HG03558 (cell line): ENCODE results near the gene BARX1.

Experiments used
- ATAC-seq: cut with Tn5 transposase; IDR thresholded peaks from one replicate; pipeline ENCODE4 v1.9.1; 2021; ENCODE audit warnings: moderate number of reproducible peaks; ENCODE audit not compliant: unreplicated experiment; ENCODE audit errors: extremely low read depth

The BARX1 gene

GRCh38 chr9:93929231-93929630 lies 25.9 kb downstream of the BARX1 start:
- no peak for ATAC-seq

GRCh38 chr9:93922535-93922934 lies 32.6 kb downstream of the BARX1 start:
- no peak for ATAC-seq

- no peak for ATAC-seq
Observed at GRCh38 chr9:93920131-93920800, 34.9 kb downstream of the BARX1 start.

- ATAC-seq = no peak
Observed at GRCh38 chr9:93918061-93918460, 37.1 kb downstream of the BARX1 start.

- no peak for ATAC-seq
Observed at GRCh38 chr9:93917121-93917853, 37.9 kb downstream of the BARX1 start.

GRCh38 chr9:93916358-93916757 lies 38.8 kb downstream of the BARX1 start:
- ATAC-seq = no peak

GRCh38 chr9:93911801-93912554 lies 43.2 kb downstream of the BARX1 start:
- no peak for ATAC-seq

GRCh38 chr9:93911136-93911745 lies 43.9 kb downstream of the BARX1 start:
- no peak for ATAC-seq

GRCh38 chr9:93910598-93910997 lies 44.6 kb downstream of the BARX1 start:
- ATAC-seq = no peak

- ATAC-seq = no peak
Observed at GRCh38 chr9:93910196-93910595, 45.0 kb downstream of the BARX1 start.

GRCh38 chr9:93909242-93909616 lies 45.9 kb downstream of the BARX1 start:
- no peak for ATAC-seq

- no peak for ATAC-seq
Observed at GRCh38 chr9:93908591-93909241, 46.4 kb downstream of the BARX1 start.

- no peak for ATAC-seq
Observed at GRCh38 chr9:93907551-93908199, 47.5 kb downstream of the BARX1 start.

- no peak for ATAC-seq
Observed at GRCh38 chr9:93906195-93906880, 48.8 kb downstream of the BARX1 start.

- ATAC-seq = no peak
Observed at GRCh38 chr9:93905473-93906133, 49.6 kb downstream of the BARX1 start.

- ATAC-seq = no peak
Observed at GRCh38 chr9:93904649-93905472, 50.3 kb downstream of the BARX1 start.

- ATAC-seq = no peak
Observed at GRCh38 chr9:93903886-93904648, 51.1 kb downstream of the BARX1 start.
